H1 (cell line): ENCODE data around the gene WDR77. TPM values are rescaled to one million over a fixed set of nuclear protein-coding genes. Genes with fewer than 3 reads are reported as not detected.

Source experiments
- EP300 ChIP-seq, 2 experiments: IDR thresholded peaks; 1 replicate in 1 of 2; 2 replicates in 1 of 2; pipeline ENCODE4 v1.6.1; 2011 to 2012; ENCODE audit warnings: low read depth in 2 of 2, low read length in 2 of 2, mild to moderate bottlenecking in 2 of 2, borderline replicate concordance in 1 of 2, inconsistent platforms in 1 of 2, moderate library complexity in 1 of 2
- RAD21 ChIP-seq, 2 experiments: IDR thresholded peaks in 1 of 2; conservative IDR thresholded peaks in 1 of 2; 2 replicates each; pipeline ENCODE4 v1.6.1; 2011; ENCODE audit warnings: low read depth in 2 of 2, low read length in 2 of 2, improper control_type of control experiment in 1 of 2, inconsistent platforms in 1 of 2, mild to moderate bottlenecking in 1 of 2, moderate library complexity in 1 of 2
- polyA plus RNA-seq, 7 experiments: library from polyadenylated mRNA; depleted of rRNA in 3 of 7; stranded (reverse) in 5 of 7; unstranded in 2 of 7; fragments of >200 nt in 5 of 7; fragments of 200-250 nt in 2 of 7; gene quantifications; 1 replicate in 5 of 7; 2 replicates in 1 of 7; 4 replicates in 1 of 7; pipeline versions ENCODE4 v1.2.1 to v1.2.3, GENCODE V29; 2011 to 2013; ENCODE audit warnings: missing spikeins in 2 of 7, mixed read lengths in 2 of 7
- total RNA-seq: library from RNA; stranded (reverse); fragmentation: NEBNext Ultra II Directional; extraction: Animal tissue kit (Norgen Biotek cat#: 25700); gene quantifications from 2 replicates; pipeline ENCODE4 v1.2.1, GENCODE V29; 2021

WDR77 gene
- total and polyA plus RNA-seq, 2 of the 8 experiments (the other 6 are each of a cell fraction or from before 2014, with no cell fraction given), result 66.0 to 156 TPM

DNA sequence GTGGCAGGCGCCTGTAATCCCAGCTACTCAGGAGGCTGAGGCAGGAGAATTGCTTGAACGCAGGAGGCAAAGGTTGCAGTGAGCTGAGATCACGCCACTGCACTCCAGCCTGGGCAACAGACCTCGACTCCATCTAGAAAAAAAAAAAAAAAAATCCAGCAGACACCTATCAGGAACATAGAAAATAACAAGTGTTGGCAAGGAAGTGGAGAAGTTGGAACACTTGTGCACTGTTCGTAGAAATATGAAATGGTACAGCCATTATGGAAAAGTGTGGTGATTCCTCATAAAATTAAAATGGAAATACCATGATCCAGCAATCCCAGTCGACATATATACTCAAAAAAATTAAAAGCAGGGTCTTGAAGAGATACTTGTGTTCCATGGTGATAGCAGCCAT lies 12.7 kb upstream of the WDR77 start (continued):
- TF ChIP-seq EP300 (IDR thresholded peaks at IDR 0.05; ENCODE audit: borderline replicate concordance in 1 of 2, low read depth in 2 of 2, low read length in 2 of 2), result no peak
- no peak for TF ChIP-seq RAD21 (IDR thresholded peaks at IDR 0.05 in 1 of 2, conservative IDR thresholded peaks at IDR 0.05 in 1 of 2; ENCODE audit: low read depth in 2 of 2, low read length in 2 of 2)
